Stimulated activated CD4-positive, alpha-beta T cell treated with anti-CD3 and anti-CD28 coated beads, Interleukin-12 subunit alpha, Interleukin-12 subunit beta, amount 100 ng/mL, for 48 hours (primary cell): ENCODE results near the gene SRL.

Experiments used
- DNase-seq, 3 donors: peaks; one replicate each; pipeline ENCODE4 v3.0.0-alpha.2; 2020; ENCODE audit warnings: low read depth in 2 of 3, low spot score in 1 of 3

The SRL gene

DNA sequence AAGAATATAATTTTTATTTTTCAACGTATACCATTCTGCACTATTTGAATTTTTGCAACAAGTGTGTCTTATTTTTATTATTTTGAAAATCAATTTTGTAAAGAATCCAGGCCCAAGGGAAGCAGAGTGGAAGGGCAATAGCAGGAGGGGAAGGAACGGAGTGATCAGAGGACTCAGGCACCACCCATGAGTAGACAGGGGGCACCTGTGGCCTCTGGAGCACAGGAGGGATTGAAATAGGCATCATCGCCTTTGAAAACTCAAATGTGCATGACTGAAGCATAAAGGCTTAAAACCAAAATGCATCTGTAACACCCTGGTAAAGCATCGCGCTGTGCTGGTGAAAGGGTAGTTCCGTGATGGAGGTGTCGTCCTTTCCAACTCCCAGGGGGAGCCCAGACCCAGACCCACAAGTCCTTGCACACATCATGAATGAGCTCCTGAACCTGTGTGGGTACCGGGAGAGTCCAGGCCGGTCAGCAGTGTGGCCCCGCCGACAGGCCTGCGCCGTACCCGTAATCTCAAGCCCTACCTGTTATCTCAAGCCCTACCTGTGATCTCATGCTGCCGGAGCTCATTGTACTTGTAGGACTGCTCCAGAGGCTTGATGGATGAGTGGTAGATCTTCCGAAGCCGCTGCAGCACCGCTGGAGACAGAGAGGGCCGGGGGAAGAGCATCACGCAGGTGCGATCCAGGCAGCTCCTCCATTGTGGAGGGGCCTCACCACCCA is 39.1 kb downstream of the SRL start:
- DNase-seq = no peak

DNA sequence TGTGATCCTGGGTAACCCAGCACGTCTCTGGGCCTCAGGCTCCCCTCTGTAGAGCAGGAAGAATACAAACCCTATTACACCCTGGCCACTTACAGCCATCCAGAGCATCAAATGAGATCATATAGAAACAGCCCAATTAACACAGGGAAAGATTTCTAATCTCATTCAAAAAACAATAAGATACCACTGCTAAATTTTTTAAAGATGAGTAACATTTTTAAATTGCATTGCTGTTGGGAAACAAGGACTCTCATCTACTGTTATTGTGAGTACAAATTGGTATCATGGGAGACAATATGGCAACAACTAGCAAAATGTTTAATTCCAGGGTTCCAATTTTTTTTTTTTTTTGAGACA is 41.1 kb downstream of the SRL start:
- DNase-seq = no peak

DNA sequence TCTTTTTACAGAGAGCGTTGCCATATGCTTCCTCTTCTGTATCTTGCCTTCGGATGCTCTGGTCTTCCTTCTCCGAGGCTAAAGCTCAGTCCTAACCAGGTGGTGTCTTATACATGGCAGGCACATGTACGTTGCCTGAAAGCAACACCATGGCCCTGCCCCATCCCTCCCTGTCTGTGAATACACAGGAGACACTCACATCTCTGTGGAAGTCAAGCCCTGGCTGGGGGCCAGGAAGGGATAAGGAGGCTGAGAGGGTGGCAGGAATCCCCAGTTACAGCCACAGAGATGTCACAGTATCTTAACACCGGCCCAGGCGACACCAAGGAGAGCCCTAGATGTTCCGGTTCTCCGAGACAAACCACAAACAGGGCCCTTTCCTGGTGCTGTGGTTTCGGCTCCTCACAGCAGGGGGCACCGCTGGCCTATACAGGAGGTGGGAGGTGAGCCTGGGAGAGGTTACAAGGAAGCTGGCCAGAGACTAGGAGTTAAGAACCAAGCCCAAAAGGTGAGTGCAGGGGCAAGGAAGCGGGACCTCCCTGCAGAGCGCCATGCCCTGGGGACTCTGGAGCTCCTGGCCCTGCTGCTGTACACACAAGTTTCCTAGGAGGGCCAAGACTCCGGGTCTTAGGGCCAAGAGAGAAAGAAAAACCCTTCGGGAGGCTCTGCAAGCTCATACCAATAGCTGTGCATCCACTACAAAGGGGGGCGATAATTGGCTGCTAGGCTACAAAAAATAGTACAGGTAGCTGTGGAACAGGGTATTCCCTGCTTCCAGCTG is 41.7 kb downstream of the SRL start:
- DNase-seq = no peak

DNA sequence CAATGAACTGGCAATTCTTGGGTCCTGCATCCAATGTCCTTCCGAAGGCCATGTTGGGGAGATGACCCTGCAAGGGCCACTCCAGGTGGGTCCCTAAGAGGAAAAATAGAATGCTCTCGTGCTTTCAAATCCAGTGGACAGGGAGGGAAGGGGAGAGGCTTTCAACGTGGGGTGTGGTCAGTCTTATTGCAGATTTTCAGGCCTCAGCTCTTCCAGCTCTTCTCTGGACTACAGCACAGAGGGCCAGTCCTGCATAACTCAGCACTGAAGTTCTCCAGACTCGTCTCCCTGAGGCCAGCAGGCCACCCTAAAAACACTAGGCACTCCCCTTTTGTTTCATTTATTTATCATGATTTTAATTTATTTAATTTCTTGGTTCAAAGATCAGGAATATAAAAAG is 43.1 kb downstream of the SRL start:
- DNase-seq = no peak

DNA sequence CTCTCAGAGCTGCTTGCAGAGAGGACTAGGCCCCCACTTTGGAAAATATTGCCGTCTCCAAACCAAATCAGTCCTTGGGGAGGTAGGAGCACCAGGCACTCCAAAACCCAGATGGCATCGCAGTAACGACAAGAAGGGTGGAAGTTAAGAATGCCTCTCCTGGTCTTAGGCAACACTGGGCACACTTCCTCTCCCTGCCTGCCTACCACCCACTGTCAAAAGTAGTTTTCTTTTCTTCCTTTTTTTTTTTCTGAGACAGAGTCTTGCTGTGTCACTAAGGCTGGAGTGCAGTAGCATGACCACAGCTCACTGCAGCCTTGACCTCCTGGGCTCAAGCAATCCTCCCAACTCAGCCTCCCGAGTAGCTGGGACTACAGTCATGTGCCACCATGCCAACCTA is 47.2 kb downstream of the SRL start:
- no peak for DNase-seq

DNA sequence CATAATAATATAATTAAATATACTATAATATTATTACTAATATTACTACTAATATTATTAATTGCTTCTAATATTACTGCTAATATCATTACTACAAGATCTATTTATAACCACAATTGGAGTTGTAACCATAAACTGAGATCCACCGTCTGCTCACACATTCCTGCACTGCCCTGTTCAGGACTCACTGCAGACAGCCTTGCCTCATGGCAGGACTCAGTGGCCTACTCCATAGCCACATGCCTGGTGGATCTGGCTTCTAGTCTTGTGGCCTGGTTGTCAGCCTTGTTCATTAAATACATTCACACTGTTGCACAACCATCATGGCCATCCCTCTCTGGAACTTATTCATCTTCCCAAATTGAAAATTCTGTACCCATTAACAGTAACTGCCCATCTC is 48.0 kb downstream of the SRL start:
- DNase-seq = no peak

DNA sequence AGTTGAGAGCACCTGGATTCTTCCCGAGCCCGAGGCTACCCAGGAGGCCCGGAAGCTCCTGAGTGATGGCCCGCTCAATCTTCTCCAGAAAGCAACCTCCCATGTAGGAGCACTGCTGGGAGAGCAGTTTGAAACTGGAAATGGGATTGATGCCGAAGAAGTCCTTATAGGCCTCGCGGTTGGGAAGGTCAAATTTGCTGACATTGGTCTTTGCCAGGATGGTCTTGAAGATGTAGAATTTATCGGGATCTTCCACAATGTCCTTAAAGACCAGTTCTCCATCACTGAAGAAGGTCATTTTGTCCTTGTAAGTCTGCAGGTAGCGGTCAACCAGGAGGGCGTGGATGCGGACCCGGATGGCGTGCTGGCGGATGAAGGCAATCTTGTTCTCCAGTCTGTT is 49.7 kb downstream of the SRL start:
- no peak for DNase-seq

DNA sequence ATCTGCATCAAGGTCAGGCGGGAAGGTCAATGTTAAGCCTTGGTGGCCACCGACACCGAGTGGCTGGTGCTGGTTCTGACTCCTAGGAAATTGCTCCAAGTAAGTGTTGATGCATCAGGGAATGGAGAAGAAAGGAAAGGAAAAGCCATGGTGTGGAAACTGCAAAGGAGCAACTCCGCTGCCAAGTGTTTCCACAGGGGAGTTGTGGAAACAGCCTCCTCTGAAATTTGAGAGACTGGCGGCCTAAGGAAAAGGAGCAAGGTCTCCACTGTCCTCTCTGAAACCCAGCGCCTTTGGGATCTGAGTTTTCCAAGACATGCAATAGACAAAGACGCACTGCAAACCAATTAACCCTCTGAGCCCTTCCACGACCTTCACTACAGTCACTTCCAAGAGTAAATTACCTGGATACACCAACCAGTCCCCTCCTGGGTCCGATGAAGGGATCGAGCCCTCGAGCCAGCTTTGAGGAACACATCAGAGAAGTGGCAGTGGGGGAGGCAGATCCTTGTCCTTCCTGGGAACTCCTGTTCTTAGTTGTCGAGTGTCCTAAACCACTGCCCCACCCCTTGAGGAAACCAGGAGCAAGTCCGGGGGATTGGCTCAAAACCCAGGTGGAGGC is 51.1 kb downstream of the SRL start:
- no peak for DNase-seq

DNA sequence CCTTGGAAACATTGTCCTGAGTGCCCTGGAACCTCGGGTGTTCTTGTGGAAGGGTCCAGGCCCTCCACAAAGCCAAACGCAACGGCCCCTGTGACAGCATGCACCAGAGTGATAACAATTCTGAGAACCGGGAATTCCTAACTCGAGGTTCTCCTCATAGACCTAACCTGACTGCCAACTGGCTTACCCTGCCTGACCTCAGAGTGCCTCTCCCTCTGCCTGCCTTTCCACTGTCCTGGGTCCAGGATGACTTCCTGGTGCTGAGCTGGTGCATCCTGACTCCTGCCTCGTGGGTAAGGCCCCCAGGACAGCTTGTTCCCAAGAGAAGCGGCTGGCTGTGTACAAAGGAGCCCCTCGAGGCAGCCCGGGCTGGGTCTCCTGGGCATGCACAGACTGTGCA is 51.8 kb downstream of the SRL start:
- no peak for DNase-seq

DNA sequence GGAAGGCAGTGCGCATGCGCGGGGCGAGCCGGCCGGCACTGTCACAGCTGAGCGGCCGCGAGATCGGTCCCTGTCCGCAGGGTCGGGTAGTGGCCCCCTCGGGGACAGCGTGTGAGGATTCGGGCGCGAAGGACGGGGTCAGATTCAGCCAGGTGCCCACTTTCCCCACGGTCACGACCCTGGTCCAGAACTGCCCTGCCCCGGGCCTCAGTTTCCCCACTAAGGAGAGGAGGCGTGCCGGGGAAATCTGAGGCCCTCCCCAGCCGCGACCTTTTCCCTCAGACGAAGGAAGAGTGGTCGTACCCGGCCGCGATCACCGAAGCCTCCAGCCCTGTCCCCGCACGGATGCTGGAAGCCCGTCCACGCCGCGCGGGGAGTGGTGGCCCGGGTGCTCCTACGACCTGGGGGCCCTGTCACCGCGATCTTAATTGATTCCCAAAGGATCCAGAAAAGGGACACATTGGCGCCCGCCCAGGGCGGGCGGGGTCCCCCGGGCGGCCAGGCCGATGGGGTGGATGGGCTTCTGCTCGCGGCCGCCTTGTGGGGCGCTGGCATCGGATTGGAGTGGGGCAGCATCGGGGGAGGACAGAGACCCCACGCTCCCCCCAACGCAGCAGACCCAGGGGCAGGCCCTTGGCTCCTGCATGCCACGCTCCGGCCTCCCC is 57.7 kb downstream of the SRL start:
- no peak for DNase-seq

DNA sequence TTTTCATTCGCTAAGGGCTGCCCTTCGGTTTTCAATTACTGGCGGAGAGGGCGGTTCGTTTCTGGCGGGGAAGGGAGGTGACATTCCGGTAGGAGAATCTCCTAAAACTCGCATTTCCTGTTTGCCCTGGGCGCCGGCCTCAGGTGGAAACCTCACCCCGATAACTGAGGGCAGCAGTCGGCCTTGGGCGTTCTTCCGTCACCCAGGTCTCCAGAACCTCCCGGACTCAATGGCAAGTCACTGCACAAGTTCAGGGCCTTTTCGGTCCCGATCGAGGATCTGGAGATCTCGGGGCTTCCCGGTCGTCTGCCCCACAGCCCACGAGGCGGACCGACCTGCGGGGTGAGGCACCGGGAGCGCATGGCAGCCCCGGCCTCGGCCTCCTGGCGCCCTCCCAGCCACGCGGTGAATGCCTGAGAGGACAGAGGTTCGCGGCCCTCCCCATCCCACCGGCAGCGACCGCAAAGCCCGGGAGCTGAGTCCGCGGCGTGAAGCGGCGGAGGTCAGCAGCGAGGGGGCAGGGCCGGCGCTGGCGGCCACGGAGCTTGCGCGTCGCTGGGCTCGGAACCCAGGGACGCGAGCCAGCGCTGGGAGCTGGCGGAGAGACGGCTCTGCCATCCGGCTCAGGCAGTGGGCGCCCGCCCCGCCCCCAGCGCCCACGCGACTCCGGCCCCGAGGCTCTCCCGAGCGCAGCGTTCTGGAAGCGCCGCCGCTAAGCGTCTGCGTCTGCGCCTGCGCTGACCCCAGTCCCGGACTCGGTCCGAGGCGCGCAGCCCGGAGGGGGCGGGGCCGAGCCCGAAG is 58.4 kb downstream of the SRL start:
- DNase-seq = peak; percentile 88 to 93 (median 90)

DNA sequence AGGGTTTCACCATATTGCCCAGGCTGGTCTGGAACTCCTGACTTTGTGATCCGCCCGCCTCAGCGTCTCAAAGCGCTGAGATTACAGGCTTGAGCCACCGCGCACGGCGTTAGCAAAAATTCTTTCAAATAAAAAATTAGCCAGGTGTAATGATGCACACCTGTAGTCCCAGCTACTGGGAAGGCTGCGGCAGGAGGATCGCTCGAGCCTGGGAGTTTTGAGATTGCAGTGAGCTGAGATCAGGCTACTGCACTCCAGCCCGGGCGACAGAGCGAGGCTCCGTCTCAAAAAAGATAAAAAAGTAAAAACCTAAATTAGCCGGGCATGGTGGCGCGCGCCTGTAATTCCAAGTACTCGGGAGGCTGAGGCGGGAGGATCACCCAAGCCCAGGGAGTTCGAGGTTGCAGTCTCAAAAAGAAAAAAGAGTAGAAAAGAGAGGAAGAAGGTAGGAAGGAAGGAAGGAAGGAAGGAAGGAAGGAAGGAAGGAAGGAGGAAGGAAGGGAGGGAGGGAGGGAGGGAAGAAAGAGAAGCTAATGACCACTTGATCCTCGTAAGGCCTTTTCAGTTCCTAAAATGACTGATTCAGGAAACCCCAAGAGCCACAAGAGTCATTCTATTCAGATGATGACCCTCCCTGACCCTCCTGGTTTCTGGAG is 59.2 kb downstream of the SRL start:
- DNase-seq = no peak

DNA sequence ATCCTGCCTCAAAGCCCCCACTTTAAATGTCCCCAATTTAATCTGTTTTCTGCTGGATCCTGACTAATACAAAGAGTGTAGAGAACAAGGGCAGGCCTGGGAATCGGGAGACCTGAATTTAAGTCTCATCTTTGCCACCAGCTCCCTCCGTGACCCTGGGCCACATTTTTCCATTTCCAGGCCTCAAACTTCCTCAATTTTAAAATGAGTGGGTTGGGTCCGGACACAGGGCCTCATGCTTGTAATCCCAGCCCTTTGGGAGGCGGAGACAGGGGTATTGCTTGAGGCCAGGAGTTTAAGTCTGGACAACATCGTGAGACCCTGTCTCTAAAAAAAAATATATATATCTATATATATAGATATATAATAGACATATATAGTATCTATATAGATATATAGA is 61.4 kb downstream of the SRL start:
- DNase-seq = no peak

DNA sequence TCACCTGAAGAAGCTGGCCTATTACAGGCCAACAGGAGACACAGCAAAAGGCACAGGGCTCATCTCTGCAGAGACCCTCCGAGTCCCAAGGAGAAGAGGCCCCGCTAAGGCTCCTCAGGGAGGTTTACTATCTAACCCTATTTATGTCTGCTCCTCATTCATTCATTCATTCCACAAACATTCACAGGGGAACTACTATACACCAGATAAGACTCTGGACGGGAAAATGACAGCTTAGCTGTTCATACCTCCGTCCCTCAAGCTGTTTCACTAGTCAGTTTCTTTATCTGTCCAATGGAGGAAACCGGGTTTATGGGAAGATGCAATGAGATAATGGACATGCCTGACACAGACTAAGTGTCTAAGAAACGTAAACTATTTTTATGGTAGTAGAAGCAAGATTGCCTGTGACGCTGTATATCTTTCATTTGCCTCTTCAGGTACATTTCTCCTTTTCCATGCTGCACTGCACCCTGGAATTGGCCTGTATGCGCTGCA is 62.1 kb downstream of the SRL start:
- no peak for DNase-seq

DNA sequence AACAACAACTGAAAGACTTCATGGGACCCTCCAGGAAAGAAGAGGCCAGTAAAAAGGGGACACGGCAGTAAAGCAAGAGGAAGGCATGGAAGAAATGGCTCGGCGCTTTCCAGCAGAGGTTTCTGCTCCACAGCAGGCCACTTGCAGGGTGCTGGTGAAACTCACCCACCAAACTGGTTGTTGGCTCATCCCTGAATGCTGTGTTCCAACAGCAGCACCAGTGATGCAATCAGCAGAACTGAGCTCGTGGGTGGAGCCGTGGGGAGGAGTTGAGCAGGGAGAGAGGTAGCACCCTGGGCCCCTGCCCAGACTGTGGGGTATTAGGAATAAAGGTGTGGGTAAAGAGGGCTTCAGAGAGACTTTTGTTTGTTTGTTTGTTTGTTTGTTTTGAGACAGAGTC is 62.9 kb downstream of the SRL start:
- no peak for DNase-seq

DNA sequence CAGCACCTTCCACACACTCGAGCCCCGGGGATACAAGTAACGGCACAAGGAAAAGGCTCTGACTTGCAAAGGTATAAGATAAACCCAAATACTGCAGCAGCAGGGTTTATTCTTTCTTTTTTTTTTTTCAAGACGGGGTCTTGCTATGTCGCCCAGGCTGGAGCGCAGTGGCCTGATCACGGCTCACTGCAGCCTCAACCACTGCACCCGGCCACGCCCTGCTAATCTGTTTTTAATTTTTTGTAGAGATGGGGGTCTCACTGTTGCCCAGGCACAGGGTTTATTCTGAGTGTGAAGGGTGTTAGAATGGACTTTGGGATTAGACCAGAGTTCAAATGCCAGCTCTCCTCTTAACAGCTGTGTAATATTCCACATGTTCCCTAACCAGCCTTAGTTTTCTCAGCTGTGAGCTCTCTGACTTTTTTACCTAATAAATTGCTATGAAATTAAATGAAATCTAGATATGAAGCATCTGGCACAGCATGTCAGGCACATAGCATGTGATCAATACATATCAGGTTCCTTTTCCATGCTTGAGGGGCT is 63.3 kb downstream of the SRL start:
- DNase-seq = no peak

DNA sequence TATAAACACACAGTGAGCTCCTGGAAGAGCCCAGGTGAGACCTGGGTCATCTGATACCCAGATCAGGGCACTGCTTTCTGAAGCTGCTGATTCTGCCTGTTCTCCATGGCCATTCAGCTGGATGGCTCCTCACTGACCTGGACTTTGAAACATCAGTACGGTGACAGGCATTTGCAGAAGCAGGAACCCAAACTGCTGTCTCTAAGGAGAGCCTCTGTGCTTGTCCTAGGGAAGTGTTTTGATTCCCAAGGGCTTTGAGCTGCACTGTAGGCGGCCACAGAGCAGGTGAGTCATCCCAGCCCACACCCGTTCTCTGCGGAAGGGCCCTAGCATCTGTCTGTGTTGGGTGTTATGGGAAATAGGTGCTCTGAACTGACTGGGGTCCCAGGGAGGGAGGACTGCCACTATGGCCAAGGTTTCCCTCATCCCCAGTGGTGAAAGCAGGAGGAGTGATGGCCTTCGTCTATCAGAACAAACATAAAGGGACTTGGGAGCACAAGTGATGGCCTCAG is 64.9 kb downstream of the SRL start:
- DNase-seq = no peak

DNA sequence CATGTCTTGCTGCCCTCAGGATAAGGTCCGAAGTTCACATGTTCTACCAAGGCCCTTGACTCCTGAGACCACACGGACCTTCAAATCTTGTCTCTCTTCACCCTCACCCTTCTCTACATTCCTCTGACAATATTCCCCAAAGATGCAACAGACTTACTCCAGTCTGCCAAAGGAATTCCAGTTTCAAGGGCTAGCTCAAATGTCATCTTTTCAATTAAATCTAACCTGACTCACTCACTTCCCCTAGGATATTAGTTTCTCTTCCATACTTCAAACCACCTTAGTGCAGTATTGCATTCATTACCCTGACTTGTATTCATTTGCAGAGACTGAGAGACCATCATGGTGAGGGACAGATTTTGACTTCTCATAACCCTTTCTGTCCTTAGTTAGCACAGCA is 66.0 kb downstream of the SRL start:
- no peak for DNase-seq

DNA sequence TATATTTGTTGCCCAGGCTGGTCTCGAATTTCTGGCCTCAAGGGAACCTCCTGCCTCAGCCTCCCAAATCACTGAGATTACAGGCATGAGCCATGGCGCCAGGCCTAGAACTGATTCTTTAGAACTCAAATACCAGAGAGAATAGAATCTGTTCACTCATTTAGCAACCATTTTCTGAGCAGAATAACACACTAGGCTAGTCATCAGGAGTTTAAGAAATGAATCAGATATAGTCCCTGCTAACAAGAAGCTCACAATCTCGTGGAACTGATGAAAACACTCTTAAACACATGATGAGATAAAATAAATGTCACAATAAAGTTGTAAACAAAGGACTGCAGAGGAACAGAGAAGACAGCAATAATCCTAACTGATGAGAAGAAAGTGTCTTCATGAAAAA is 69.8 kb downstream of the SRL start:
- DNase-seq = no peak

DNA sequence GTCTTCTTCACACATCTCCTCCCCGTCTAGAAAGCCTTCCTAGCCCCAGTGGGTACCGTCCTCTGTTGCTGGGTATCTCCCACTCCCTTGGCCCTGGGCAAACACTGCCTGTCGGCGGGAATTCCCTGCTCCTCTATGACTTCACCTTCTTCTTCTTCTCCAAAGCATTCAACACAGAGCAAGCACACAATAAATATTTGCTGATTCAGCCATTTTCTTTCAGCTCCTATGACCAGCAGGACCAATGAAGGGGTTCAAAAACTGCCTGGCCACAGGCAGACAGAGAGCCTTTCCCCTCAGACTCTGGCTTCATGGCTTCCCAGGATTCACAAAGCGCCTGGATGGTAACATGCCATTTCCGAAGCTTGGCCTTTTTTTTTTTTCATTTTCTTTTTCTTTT is 72.5 kb downstream of the SRL start:
- DNase-seq = no peak
